BE2C (cell line): ENCODE measurements around the gene NPAS1.

ENCODE experiments used
- DNase-seq: peaks from one replicate; pipeline ENCODE4 v3.0.0-alpha.2; 2020
- H3K27me3 ChIP-seq: fragments of 250-450 bp; sonication (Bioruptor Pico); 2 replicates; pipeline ENCODE4 v1.5.1; 2020; ENCODE audit warnings: mild to moderate bottlenecking
- H3K36me3 ChIP-seq: fragments of 250-450 bp; sonication (Bioruptor Pico); 2 replicates; pipeline ENCODE4 v1.5.1; 2020; ENCODE audit warnings: mild to moderate bottlenecking
- H3K4me1 ChIP-seq: fragments of 250-450 bp; sonication (Bioruptor Pico); 2 replicates; pipeline ENCODE4 v1.5.1; 2020
- H3K4me3 ChIP-seq: 2 replicates; pipeline ENCODE4 v1.5.1; 2011; ENCODE audit warnings: low read depth, low read length
- H3K9me3 ChIP-seq: fragments of 250-450 bp; sonication (Bioruptor Pico); 2 replicates; pipeline ENCODE4 v1.5.1; 2020
- TF ChIP-seq, protein P1 (sequence below): IDR thresholded peaks from 2 replicates; pipeline ENCODE4 v1.5.1; 2012; ENCODE audit warnings: mild to moderate bottlenecking, low read depth, low read length

NPAS1 gene

DNA sequence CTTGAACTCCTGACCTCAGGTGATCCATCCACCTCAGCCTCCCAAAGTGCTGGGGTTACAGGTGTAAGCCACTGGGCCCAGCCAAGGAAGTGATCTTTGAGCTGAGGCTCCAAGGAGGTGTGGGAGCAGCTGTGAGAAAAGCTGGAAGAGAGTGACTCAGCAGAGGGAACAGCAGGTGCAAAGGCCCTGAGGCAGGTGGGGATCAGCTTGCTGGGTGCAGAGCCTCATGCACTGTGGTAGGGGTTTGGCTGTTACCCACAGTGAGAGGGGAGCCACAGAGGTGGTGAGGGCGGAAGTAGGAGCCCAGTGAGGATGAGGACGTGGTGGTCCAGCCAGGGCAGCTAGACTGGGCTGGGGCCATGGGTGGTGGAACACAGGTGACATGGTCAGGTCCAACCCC is 6.5 kb downstream of the NPAS1 start:
- TF ChIP-seq, protein P1, sequence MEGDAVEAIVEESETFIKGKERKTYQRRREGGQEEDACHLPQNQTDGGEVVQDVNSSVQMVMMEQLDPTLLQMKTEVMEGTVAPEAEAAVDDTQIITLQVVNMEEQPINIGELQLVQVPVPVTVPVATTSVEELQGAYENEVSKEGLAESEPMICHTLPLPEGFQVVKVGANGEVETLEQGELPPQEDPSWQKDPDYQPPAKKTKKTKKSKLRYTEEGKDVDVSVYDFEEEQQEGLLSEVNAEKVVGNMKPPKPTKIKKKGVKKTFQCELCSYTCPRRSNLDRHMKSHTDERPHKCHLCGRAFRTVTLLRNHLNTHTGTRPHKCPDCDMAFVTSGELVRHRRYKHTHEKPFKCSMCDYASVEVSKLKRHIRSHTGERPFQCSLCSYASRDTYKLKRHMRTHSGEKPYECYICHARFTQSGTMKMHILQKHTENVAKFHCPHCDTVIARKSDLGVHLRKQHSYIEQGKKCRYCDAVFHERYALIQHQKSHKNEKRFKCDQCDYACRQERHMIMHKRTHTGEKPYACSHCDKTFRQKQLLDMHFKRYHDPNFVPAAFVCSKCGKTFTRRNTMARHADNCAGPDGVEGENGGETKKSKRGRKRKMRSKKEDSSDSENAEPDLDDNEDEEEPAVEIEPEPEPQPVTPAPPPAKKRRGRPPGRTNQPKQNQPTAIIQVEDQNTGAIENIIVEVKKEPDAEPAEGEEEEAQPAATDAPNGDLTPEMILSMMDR, result no peak
- no peak for DNase-seq

DNA sequence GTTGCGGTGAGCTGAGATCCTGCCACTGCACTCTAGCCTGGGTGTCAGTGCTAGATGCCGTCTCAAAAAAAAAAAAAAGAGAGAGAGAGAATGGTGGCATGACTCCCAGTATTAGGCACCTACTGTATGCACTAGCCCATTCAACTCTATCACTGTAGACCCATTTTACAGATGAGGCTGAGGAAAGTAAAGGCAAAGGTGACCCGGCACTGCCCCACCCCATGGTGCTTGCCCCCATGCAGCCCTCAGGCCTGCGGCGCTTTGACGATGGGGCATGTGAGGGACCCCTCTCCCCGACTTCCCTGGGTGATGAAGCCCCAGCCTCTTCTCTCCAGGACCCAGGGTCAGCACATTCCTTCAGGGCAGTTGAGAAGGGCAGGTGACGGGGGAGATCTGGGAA is 7.3 kb downstream of the NPAS1 start:
- Histone ChIP-seq H3K27me3 (peaks cover 61% of the 10 kb centered on the region), H3K36me3 (no peaks in the 10 kb centered on the region), H3K4me1 (no peaks in the 10 kb centered on the region), H3K4me3 (no peak overlapping the region), H3K9me3 (no peaks in the 10 kb centered on the region)
- TF ChIP-seq, protein P1, result no peak
- no peak for DNase-seq

More for the DNA sequence above, 6.5 kb downstream of the NPAS1 start:
- H3K4me3 ChIP-seq, result no peak overlapping the region
- H3K36me3 ChIP-seq, result no peaks in the 10 kb centered on the region
- no peaks in the 10 kb centered on the region for H3K9me3 ChIP-seq
- no peaks in the 10 kb centered on the region; the same call in 1 of the 2 replicates for H3K4me1 ChIP-seq
- peaks cover 66% of the 10 kb centered on the region for H3K27me3 ChIP-seq

DNA sequence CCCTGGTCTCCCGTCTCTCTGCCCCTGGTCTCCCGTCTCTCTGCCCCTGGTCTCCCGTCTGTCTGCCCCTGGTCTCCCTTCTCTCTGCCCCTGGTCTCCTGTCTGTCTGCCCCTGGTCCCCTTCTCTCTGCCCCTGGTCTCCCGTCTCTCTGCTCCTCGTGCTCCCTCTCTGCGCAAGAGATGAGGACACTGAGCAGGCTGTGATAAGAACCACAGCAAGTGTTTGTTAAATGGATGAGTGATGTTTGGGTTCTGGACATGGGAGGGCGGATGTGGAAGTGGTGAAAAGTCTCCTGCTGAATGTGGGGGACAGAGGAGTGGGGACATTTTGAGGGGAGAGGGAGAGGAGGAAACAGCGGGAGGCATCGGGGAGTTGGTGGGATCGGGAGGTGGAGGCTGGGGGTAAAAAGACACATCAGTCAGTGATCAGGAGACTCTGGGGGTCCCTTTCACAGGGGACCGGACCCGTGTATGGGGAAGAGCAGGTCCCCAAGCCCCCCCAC is 8.0 kb downstream of the NPAS1 start:
- Histone ChIP-seq H3K4me3 (no peak overlapping the region), H3K4me1 (no peaks in the 10 kb centered on the region), H3K9me3 (no peaks in the 10 kb centered on the region), H3K27me3 (peaks cover 60% of the 10 kb centered on the region), H3K36me3 (no peaks in the 10 kb centered on the region)
- TF ChIP-seq, protein P1, result no peak
- no peak for DNase-seq

DNA sequence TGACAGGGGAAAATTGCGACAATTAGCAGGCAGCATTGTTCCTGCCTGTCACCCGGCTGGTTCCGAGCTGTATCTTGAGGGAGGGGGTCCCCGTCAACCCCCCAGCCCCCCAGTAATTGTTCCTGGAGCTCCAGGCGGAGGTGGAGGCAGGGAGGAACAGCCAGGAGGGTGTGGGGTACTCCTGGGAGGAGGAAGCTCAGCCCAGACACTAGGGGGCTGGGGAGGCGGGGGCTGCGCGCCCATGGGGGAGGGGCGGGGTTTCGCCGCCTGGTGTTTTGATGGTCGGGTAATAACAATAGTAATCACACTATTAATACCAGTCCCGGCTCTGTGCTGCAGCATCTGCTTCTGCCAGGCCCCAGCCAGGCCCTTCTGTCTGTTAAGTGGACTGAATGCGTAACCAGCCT is 8.6 kb downstream of the NPAS1 start:
- H3K27me3 ChIP-seq, result peaks cover 55% of the 10 kb centered on the region
- H3K9me3 ChIP-seq, result no peaks in the 10 kb centered on the region
- H3K4me3 ChIP-seq, result no peak overlapping the region
- DNase-seq, result peak; percentile 48
- H3K4me1 ChIP-seq, result no peaks in the 10 kb centered on the region
- H3K36me3 ChIP-seq, result no peaks in the 10 kb centered on the region
- TF ChIP-seq, protein P1, result no peak

DNA sequence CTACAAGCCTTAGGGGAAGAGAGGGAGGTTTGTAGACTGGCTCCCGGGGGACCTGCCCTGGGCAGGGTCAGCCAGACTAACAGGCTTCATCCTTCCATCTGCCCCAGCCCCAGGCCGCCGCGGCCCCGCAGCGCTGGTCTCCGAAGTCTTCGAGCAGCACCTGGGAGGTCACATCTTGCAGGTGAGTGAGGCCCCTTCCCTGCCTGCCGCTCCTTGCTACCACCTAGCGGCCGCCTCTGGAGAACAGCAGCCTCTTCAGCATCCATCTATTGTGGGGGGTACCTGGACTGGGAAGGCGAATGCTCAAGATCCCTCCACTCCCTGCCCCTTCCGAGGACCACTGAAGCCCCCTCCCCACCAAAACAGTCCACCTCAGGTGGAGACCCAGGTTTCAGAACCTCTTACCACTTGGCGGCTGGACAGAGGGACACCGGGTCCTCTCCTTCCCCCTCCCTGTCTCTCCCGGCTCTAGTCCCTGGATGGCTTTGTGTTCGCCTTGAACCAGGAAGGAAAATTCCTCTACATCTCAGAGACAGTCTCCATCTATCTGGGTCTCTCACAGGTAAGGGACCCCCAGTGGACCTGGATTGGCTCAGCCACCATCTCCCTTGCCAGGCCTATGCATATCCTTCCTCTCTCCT is 12.7 kb downstream of the NPAS1 start:
- no peaks in the 10 kb centered on the region for H3K36me3 ChIP-seq
- H3K4me3 ChIP-seq, result no peak overlapping the region
- DNase-seq, result peak; percentile 56
- TF ChIP-seq, protein P1, result peak; percentile 83
- H3K4me1 ChIP-seq, result no peaks in the 10 kb centered on the region
- H3K27me3 ChIP-seq, result peaks cover 36% of the 10 kb centered on the region
- no peaks in the 10 kb centered on the region for H3K9me3 ChIP-seq

DNA sequence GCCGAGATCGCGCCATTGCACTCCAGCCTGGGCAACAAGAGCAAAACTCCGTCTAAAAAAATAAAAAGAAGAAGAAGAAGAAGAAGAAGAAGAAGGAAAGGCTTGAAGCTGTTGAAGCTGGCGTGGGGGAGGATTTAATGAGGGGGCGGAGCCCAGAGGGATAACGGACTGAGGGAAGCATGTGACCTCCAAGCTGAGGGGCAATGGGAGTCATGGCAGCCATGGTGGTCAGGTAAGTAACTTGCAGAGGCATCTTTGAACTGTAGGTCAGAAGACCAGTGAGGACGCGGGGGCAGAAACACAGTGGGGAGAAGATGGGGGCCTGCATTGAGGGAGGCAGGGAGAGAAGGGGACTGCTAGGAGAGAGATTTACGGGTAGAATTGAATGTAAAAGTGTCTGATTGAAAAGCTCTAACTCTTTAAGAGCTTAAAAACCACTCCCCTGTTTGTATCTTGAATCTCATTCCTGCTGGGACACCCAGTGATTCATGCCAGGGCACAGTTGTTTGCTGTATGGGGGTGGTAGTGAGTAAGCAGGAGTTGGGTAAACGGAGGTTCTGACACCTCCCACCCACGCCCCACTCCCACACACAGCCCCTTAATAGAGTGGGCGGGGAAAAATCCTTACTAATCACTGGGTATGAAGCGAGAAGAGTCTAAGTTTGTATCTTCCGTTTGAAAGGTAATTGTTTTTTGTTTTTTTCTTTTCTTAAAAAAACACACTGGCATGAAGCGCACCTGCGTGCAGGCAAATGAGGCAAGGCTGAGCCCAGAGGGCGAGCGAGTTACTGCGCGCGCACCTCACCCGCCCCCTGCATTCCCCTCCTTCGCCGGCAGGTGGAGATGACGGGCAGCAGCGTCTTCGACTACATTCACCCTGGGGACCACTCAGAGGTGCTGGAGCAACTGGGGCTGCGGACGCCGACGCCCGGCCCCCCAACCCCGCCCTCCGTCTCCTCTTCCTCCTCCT is 15.8 kb downstream of the NPAS1 start:
- H3K9me3 ChIP-seq, result no peaks in the 10 kb centered on the region
- no peaks in the 10 kb centered on the region for H3K4me1 ChIP-seq
- no peaks in the 10 kb centered on the region for H3K36me3 ChIP-seq
- H3K27me3 ChIP-seq, result peaks cover 12% of the 10 kb centered on the region
- peak; percentile 85 for DNase-seq
- H3K4me3 ChIP-seq, result peak overlapping the region; percentile 67
- TF ChIP-seq, protein P1, result peak; percentile 77
